WTC11 (cell line): ENCODE data around the gene ZFHX3. TPM values are rescaled to one million over a fixed set of nuclear protein-coding genes. Genes with fewer than 3 reads are reported as not detected.
"Not testable (repeated sequence)": the region's sequence is repeated elsewhere in the genome, so short reads cannot be mapped to it uniquely, and the experiment has no call there.

Experiments
- ATAC-seq: fragments of 200-7000 bp; cut with Tn5 transposase; 2 replicates; pipeline ENCODE4 v1.10.0; 2021; ENCODE audit warnings: mild to moderate bottlenecking, moderate library complexity
- CTCF ChIA-PET: fragments of 300-600 bp; sonication (Branson Sonifier 250); formaldehyde crosslinking; loops from one replicate; lab custom pipeline; 2021; ENCODE audit warnings: antibody characterized with exemption; lab: Charles Lee
- POLR2A ChIA-PET: fragments of 350-600 bp; sonication (Branson Sonifier 250); formaldehyde crosslinking; loops from one replicate; lab custom pipeline; 2021; ENCODE audit warnings: antibody characterized with exemption; lab: Charles Lee
- DNase-seq: peaks from one replicate; pipeline ENCODE4 v3.0.0; 2021; ENCODE audit warnings: low spot score
- H3K27ac Mint-ChIP-seq: 2 replicates; pipeline ENCODE4 v1.8.0; 2021; ENCODE audit warnings: mixed read lengths
- H3K27me3 Mint-ChIP-seq: 2 replicates; pipeline ENCODE4 v1.8.0; 2021; ENCODE audit warnings: low read depth, mild to moderate bottlenecking, moderate library complexity, mixed read lengths
- H3K36me3 Mint-ChIP-seq: 2 replicates; pipeline ENCODE4 v1.8.0; 2021; ENCODE audit warnings: mixed read lengths
- H3K4me1 Mint-ChIP-seq: 2 replicates; pipeline ENCODE4 v1.8.0; 2022; ENCODE audit warnings: mixed read lengths
- H3K4me3 Mint-ChIP-seq: 2 replicates; pipeline ENCODE4 v1.8.0; 2021; ENCODE audit warnings: mild to moderate bottlenecking, moderate library complexity, mixed read lengths
- H3K9me3 Mint-ChIP-seq: 2 replicates; pipeline ENCODE4 v1.8.0; 2021; ENCODE audit warnings: mixed read lengths
- ATF1 ChIP-seq: sonication (generic); formaldehyde crosslinking; IDR thresholded peaks from 2 replicates; pipeline ENCODE4 v1.8.1; 2023; ENCODE audit warnings: mild to moderate bottlenecking, moderate library complexity, missing genetic modification reagents
- CBFB ChIP-seq: sonication (generic); formaldehyde crosslinking; IDR thresholded peaks from 2 replicates; pipeline ENCODE4 v1.8.1; 2022; ENCODE audit warnings: mild to moderate bottlenecking, low read depth, missing genetic modification reagents
- EMX1 ChIP-seq: fragments of 250-450 bp; sonication (Bioruptor Pico); IDR thresholded peaks from 2 replicates; pipeline ENCODE4 v1.8.0; 2021; ENCODE audit warnings: mild to moderate bottlenecking
- ETV6 ChIP-seq: sonication (generic); formaldehyde crosslinking; IDR thresholded peaks from 2 replicates; pipeline ENCODE4 v1.8.1; 2022; ENCODE audit warnings: mild to moderate bottlenecking, missing genetic modification reagents
- FOXJ3 ChIP-seq: sonication (generic); formaldehyde crosslinking; IDR thresholded peaks from 2 replicates; pipeline ENCODE4 v1.9.0; 2021; ENCODE audit warnings: missing genetic modification reagents, mild to moderate bottlenecking, borderline replicate concordance
- FOXK1 ChIP-seq: sonication (generic); formaldehyde crosslinking; IDR thresholded peaks from 2 replicates; pipeline ENCODE4 v1.8.0; 2022; ENCODE audit warnings: mild to moderate bottlenecking, moderate library complexity, missing genetic modification reagents
- GABPB1 ChIP-seq: sonication (generic); formaldehyde crosslinking; IDR thresholded peaks from 2 replicates; pipeline ENCODE4 v1.8.1; 2023; ENCODE audit warnings: mild to moderate bottlenecking, missing genetic modification reagents
- GTF2I ChIP-seq: fragments of 250-450 bp; sonication (Bioruptor Pico); conservative IDR thresholded peaks from 2 replicates; pipeline ENCODE4 v1.4.0; 2021; ENCODE audit warnings: mild to moderate bottlenecking
- MLX ChIP-seq: sonication (generic); formaldehyde crosslinking; IDR thresholded peaks from 2 replicates; pipeline ENCODE4 v1.8.1; 2023; ENCODE audit warnings: mild to moderate bottlenecking, missing genetic modification reagents, moderate library complexity
- MXD4 ChIP-seq: fragments of 250-450 bp; sonication (Bioruptor Pico); IDR thresholded peaks from 2 replicates; pipeline ENCODE4 v1.8.0; 2021; ENCODE audit warnings: mild to moderate bottlenecking, moderate library complexity, borderline replicate concordance
- NFATC4 ChIP-seq: fragments of 250-450 bp; sonication (Bioruptor Pico); IDR thresholded peaks from 2 replicates; pipeline ENCODE4 v1.9.0; 2021; ENCODE audit warnings: mild to moderate bottlenecking
- NFYB ChIP-seq: sonication (generic); formaldehyde crosslinking; conservative IDR thresholded peaks from 2 replicates; pipeline ENCODE4 v1.8.0; 2022; ENCODE audit warnings: low read depth, missing genetic modification reagents
- NR2C2 ChIP-seq: sonication (generic); formaldehyde crosslinking; IDR thresholded peaks from 2 replicates; pipeline ENCODE4 v1.8.0; 2022; ENCODE audit warnings: mild to moderate bottlenecking, missing genetic modification reagents
- PREB ChIP-seq: sonication (generic); formaldehyde crosslinking; IDR thresholded peaks from 2 replicates; pipeline ENCODE4 v1.8.1; 2022; ENCODE audit warnings: mild to moderate bottlenecking, missing genetic modification reagents, moderate library complexity, borderline replicate concordance
- PRRX2 ChIP-seq: fragments of 250-450 bp; sonication (Bioruptor Pico); IDR thresholded peaks from 2 replicates; pipeline ENCODE4 v1.8.0; 2021; ENCODE audit warnings: mild to moderate bottlenecking
- SMAD3 ChIP-seq: sonication (generic); formaldehyde crosslinking; IDR thresholded peaks from 2 replicates; pipeline ENCODE4 v1.8.0; 2022; ENCODE audit warnings: missing genetic modification reagents, mild to moderate bottlenecking, borderline replicate concordance
- TEAD4 ChIP-seq: sonication (generic); formaldehyde crosslinking; IDR thresholded peaks from 2 replicates; pipeline ENCODE4 v1.8.0; 2022; ENCODE audit warnings: mild to moderate bottlenecking, missing genetic modification reagents
- ZBTB43 ChIP-seq: sonication (generic); formaldehyde crosslinking; IDR thresholded peaks from 2 replicates; pipeline ENCODE4 v1.8.1; 2023; ENCODE audit warnings: mild to moderate bottlenecking, missing genetic modification reagents
- ZNF121 ChIP-seq: sonication (generic); formaldehyde crosslinking; IDR thresholded peaks from 2 replicates; pipeline ENCODE4 v1.8.0; 2023; ENCODE audit warnings: missing genetic modification reagents
- ZNF138 ChIP-seq: sonication (generic); formaldehyde crosslinking; conservative IDR thresholded peaks from 2 replicates; pipeline ENCODE4 v1.8.1; 2022; ENCODE audit warnings: mild to moderate bottlenecking, moderate library complexity, missing genetic modification reagents
- ZNF219 ChIP-seq: sonication (generic); formaldehyde crosslinking; IDR thresholded peaks from 2 replicates; pipeline ENCODE4 v1.8.0; 2023; ENCODE audit warnings: missing genetic modification reagents, mild to moderate bottlenecking, borderline replicate concordance
- ZNF416 ChIP-seq: fragments of 250-450 bp; sonication (Bioruptor Pico); IDR thresholded peaks from 2 replicates; pipeline ENCODE4 v1.9.0; 2021; ENCODE audit warnings: mild to moderate bottlenecking, inconsistent platforms
- ZNF423 ChIP-seq: fragments of 250-450 bp; sonication (Bioruptor Pico); IDR thresholded peaks from 2 replicates; pipeline ENCODE4 v2.1.2; 2022; ENCODE audit warnings: mild to moderate bottlenecking, moderate library complexity
- total RNA-seq: library from RNA; stranded (reverse); gene quantifications from 3 replicates; pipeline ENCODE4 v1.2.3, GENCODE V29; 2021
- TF ChIP-seq, protein P1 (sequence below): sonication (generic); formaldehyde crosslinking; IDR thresholded peaks from 2 replicates; pipeline ENCODE4 v1.8.1; 2022; ENCODE audit warnings: low read depth, missing genetic modification reagents, borderline replicate concordance
- TF ChIP-seq, protein P2 (sequence below): sonication (generic); formaldehyde crosslinking; IDR thresholded peaks from 2 replicates; pipeline ENCODE4 v1.8.1; 2023; ENCODE audit warnings: mild to moderate bottlenecking, missing genetic modification reagents, moderate library complexity
- TF ChIP-seq, protein P3 (sequence below): sonication (generic); formaldehyde crosslinking; IDR thresholded peaks from 2 replicates; pipeline ENCODE4 v1.8.1; 2022; ENCODE audit warnings: low read depth, mild to moderate bottlenecking, moderate library complexity, missing genetic modification reagents, borderline replicate concordance
- TF ChIP-seq, protein P4 (sequence below): sonication (generic); formaldehyde crosslinking; IDR thresholded peaks from 2 replicates; pipeline ENCODE4 v1.8.0; 2022; ENCODE audit warnings: mild to moderate bottlenecking, missing genetic modification reagents

The ZFHX3 gene
- total RNA-seq, 1 experiment from 2014 or later: 5.7 TPM

DNA sequence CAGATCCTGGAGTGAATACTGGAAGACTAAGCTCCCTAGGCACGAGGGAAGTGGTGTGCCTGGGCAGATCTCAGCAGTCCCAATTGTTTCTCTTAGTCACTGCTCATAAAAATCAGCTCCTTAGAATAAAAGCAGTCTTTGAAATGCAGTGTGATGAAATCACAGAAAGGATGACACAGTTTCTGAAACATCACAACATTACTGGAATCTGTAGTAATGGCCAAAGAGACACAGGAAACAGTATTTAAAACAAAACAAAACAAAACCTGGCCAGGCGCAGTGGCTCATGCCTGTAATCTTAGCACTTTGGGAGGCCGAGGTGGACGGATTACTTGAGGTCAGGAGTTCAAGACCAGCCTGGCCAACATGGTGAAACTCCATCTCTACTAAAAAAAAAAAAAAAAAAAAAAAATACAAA, 34.7 kb upstream of the ZFHX3 start:
- H3K4me1 Mint-ChIP-seq, POLR2A ChIA-PET, H3K9me3 Mint-ChIP-seq, ATAC-seq, DNase-seq, H3K36me3 Mint-ChIP-seq, H3K27me3 Mint-ChIP-seq, H3K27ac Mint-ChIP-seq, H3K4me3 Mint-ChIP-seq, CTCF ChIA-PET: not testable (repeated sequence)
- TF ChIP-seq GABPB1: peak; percentile 84

- DNase-seq: no peak
- ATAC-seq: no peak
- Mint-ChIP-seq H3K36me3 (no peaks in the 10 kb centered on the region), H3K27me3 (peaks cover 8% of the 10 kb centered on the region; the same call in 1 of the 2 replicates), H3K4me1 (no peaks in the 10 kb centered on the region), H3K9me3 (peaks cover 5% of the 10 kb centered on the region), H3K27ac (no peak overlapping the region), H3K4me3 (no peak overlapping the region)
- TF ChIP-seq, protein P1, sequence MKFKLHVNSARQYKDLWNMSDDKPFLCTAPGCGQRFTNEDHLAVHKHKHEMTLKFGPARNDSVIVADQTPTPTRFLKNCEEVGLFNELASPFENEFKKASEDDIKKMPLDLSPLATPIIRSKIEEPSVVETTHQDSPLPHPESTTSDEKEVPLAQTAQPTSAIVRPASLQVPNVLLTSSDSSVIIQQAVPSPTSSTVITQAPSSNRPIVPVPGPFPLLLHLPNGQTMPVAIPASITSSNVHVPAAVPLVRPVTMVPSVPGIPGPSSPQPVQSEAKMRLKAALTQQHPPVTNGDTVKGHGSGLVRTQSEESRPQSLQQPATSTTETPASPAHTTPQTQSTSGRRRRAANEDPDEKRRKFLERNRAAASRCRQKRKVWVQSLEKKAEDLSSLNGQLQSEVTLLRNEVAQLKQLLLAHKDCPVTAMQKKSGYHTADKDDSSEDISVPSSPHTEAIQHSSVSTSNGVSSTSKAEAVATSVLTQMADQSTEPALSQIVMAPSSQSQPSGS: no peak
- TF ChIP-seq FOXJ3 (CRISPR knock-in tag) (no peak), ZNF138 (CRISPR knock-in tag) (no peak), GTF2I (CRISPR knock-in tag) (no peak), ATF1 (CRISPR knock-in tag) (no peak), ZBTB43 (CRISPR knock-in tag) (no peak), PRRX2 (CRISPR knock-in tag) (no peak), EMX1 (CRISPR knock-in tag) (no peak), NFYB (no peak), ZNF423 (CRISPR knock-in tag) (no peak), GABPB1 (no peak), NR2C2 (no peak)
- TF ChIP-seq, protein P2, sequence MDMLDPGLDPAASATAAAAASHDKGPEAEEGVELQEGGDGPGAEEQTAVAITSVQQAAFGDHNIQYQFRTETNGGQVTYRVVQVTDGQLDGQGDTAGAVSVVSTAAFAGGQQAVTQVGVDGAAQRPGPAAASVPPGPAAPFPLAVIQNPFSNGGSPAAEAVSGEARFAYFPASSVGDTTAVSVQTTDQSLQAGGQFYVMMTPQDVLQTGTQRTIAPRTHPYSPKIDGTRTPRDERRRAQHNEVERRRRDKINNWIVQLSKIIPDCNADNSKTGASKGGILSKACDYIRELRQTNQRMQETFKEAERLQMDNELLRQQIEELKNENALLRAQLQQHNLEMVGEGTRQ (CRISPR knock-in tag): no peak
- TF ChIP-seq, protein P3, sequence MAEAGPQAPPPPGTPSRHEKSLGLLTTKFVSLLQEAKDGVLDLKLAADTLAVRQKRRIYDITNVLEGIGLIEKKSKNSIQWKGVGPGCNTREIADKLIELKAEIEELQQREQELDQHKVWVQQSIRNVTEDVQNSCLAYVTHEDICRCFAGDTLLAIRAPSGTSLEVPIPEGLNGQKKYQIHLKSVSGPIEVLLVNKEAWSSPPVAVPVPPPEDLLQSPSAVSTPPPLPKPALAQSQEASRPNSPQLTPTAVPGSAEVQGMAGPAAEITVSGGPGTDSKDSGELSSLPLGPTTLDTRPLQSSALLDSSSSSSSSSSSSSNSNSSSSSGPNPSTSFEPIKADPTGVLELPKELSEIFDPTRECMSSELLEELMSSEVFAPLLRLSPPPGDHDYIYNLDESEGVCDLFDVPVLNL (CRISPR knock-in tag): no peak
- TF ChIP-seq, protein P4, sequence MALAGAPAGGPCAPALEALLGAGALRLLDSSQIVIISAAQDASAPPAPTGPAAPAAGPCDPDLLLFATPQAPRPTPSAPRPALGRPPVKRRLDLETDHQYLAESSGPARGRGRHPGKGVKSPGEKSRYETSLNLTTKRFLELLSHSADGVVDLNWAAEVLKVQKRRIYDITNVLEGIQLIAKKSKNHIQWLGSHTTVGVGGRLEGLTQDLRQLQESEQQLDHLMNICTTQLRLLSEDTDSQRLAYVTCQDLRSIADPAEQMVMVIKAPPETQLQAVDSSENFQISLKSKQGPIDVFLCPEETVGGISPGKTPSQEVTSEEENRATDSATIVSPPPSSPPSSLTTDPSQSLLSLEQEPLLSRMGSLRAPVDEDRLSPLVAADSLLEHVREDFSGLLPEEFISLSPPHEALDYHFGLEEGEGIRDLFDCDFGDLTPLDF (CRISPR knock-in tag): no peak
- CTCF ChIA-PET: no interaction called here
- POLR2A ChIA-PET: interaction anchor here (0.7 to 0.8 kb wide), 2 partner anchors 45 to 742 kb away, joined by 3 to 5 read pairs; no protein-coding TSS in a partner anchor
Measured at GRCh38 chr16:73080931-73081330, 33.0 kb upstream of the ZFHX3 start.

GRCh38 chr16:73076324-73076810, 28.4 kb upstream of the ZFHX3 start:
- Mint-ChIP-seq H3K36me3 (no peaks in the 10 kb centered on the region), H3K4me3 (no peak overlapping the region), H3K9me3 (no peaks in the 10 kb centered on the region), H3K27me3 (peaks cover 43% of the 10 kb centered on the region), H3K4me1 (peaks cover 6% of the 10 kb centered on the region), H3K27ac (no peak overlapping the region)
- ChIA-PET POLR2A (no interaction called here), CTCF (no interaction called here)
- ATAC-seq (no peak), DNase-seq (no peak)
- no peak for TF ChIP-seq ZNF416 (CRISPR knock-in tag)
- no peak for TF ChIP-seq MXD4 (CRISPR knock-in tag)
- TF ChIP-seq PREB (CRISPR knock-in tag): no peak
- no peak for TF ChIP-seq ZNF121
- TF ChIP-seq NFATC4 (CRISPR knock-in tag): no peak
- TF ChIP-seq CBFB (CRISPR knock-in tag): no peak
- no peak for TF ChIP-seq ZNF219 (CRISPR knock-in tag)
- no peak for TF ChIP-seq ATF1 (CRISPR knock-in tag)
- no peak for TF ChIP-seq ETV6
- no peak for TF ChIP-seq SMAD3
- no peak for TF ChIP-seq MLX (CRISPR knock-in tag)
- no peak for TF ChIP-seq TEAD4 (CRISPR knock-in tag)
- no peak for TF ChIP-seq FOXK1 (CRISPR knock-in tag)
- no peak for TF ChIP-seq NFYB
